DMS114 treated with DMSO at 0.1 percent for 48 hours (cell line): Measurements from ENCODE around the gene SLC35E1.

Experiments used
- DNase-seq: peaks from one replicate; lab custom pipeline; 2025; ENCODE audit not compliant: unreplicated experiment; lab: John Stamatoyannopoulos, UW

SLC35E1 gene

DNA sequence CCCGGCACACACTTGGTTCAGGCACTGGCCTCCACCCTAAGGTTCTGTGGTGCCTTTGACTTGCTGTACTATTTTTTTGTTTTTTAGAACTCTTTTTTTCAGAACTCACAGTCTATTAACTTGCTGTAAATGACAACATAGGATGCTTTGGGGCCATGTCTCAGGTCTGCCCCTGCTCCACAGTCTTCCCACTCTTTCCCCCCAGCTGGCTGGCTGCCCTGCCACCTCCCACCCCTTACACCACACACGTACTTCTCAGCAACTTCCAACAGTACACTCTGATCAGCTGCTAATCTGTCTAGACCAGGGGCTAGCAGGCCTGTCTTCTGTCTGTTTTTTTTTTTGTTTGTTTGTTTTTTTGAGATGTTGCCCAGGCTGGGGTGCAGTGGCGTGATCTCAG lies 67.9 kb downstream of the SLC35E1 start:
- no peak for DNase-seq
